Measurements from ENCODE around the gene NPW.

DNA sequence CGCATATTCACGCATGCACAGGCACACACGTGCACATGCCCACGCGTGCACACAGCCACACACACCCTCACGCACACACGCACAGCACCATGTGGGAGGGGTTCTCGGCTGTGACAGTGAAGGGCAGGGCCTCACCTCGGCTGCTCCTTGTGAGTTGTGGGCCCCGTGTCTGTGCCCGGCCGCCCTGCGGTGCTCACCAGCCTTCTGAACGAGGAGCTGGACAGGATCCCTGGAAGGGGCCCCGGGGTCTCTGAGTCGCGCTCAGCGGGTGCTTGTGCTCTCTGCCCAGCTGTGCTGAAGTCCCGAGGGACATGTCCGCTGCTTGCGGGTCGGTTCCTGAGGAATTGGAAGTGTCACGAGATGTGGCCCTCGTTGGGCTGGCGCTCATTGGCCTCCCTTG lies 44.3 kb downstream of the NPW start:
- TF ChIP-seq POLR2AphosphoS5 (IDR thresholded peaks at IDR 0.05; ENCODE audit: low read depth, low read length) (no peak), TAF1 (IDR thresholded peaks at IDR 0.05; ENCODE audit: borderline replicate concordance, low read depth, low read length) (no peak)
